ENCODE measurements around the gene DROSHA.

DROSHA gene

DNA sequence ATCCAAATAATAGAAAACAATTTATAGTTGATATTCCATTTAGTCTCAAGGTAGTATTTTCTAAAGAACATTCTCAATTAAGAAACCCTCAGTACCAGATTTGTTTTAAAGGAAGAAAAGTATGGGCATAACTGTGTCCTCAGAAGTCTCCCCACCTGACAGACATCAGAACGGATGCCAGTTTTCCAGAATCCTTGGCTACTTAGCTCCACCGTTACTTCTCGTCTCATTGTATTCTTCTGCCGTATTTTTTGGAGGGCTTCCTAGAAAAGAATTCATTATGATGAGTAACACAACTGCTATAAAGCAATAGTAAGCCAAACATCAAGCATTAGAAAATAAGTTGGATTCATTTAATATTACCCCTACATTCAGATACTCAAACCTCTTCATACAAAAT lies 67.8 kb downstream of the DROSHA start:
- H3K4me1 Mint-ChIP-seq: no peaks in the 10 kb centered on the region
- H3K27me3 Mint-ChIP-seq (ENCODE audit: low read depth, poor library complexity): no peaks in the 10 kb centered on the region
- H3K36me3 Mint-ChIP-seq (ENCODE audit: low read depth): peaks cover 95% of the 10 kb centered on the region

DNA sequence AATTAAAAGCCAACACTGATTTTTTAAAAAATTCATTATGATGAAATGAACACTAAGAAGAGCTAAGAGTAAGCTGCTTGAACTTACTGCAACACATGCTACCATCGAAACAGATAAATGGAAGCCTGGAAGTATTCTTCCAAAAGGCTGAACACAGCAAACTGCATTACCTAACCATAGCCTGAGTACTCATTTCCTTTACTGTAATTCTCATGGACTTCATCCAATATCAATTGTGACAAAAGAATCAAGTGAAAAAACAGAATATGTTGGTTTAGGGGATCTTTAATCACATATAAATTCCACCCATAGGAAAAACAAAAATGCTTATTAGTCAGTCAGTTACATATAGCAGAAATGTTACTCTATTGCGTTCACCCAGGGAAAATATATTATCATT lies 68.5 kb downstream of the DROSHA start:
- Mint-ChIP-seq H3K27me3 (ENCODE audit: low read depth, poor library complexity) (no peaks in the 10 kb centered on the region), H3K4me3 (no peak overlapping the region), H3K27ac (no peak overlapping the region), H3K4me1 (no peaks in the 10 kb centered on the region), H3K9me3 (peaks cover 5% of the 10 kb centered on the region), H3K36me3 (ENCODE audit: low read depth) (peaks cover 97% of the 10 kb centered on the region)
- DNase-seq: no peak
- TF ChIP-seq, protein P1, sequence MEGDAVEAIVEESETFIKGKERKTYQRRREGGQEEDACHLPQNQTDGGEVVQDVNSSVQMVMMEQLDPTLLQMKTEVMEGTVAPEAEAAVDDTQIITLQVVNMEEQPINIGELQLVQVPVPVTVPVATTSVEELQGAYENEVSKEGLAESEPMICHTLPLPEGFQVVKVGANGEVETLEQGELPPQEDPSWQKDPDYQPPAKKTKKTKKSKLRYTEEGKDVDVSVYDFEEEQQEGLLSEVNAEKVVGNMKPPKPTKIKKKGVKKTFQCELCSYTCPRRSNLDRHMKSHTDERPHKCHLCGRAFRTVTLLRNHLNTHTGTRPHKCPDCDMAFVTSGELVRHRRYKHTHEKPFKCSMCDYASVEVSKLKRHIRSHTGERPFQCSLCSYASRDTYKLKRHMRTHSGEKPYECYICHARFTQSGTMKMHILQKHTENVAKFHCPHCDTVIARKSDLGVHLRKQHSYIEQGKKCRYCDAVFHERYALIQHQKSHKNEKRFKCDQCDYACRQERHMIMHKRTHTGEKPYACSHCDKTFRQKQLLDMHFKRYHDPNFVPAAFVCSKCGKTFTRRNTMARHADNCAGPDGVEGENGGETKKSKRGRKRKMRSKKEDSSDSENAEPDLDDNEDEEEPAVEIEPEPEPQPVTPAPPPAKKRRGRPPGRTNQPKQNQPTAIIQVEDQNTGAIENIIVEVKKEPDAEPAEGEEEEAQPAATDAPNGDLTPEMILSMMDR (IDR thresholded peaks at IDR 0.05): no peak

More for the DNA sequence above, 67.8 kb downstream of the DROSHA start:
- H3K27ac Mint-ChIP-seq: no peak overlapping the region
- TF ChIP-seq, protein P1 (IDR thresholded peaks at IDR 0.05): no peak
- H3K4me3 Mint-ChIP-seq: no peak overlapping the region
- H3K9me3 Mint-ChIP-seq: peaks cover 5% of the 10 kb centered on the region
- DNase-seq: no peak

- no peak overlapping the region for H3K27ac Mint-ChIP-seq
- no peaks in the 10 kb centered on the region for H3K27me3 Mint-ChIP-seq (ENCODE audit: low read depth, poor library complexity)
- H3K4me3 Mint-ChIP-seq: no peak overlapping the region
- H3K4me1 Mint-ChIP-seq: no peaks in the 10 kb centered on the region
- peaks cover 36% of the 10 kb centered on the region for H3K9me3 Mint-ChIP-seq
- H3K36me3 Mint-ChIP-seq (ENCODE audit: low read depth): peaks cover 97% of the 10 kb centered on the region
- DNase-seq: no peak
- TF ChIP-seq, protein P1 (IDR thresholded peaks at IDR 0.05): no peak
These were observed 72.3 kb downstream of the DROSHA start for GRCh38 chr5:31459594-31459993.

DNA sequence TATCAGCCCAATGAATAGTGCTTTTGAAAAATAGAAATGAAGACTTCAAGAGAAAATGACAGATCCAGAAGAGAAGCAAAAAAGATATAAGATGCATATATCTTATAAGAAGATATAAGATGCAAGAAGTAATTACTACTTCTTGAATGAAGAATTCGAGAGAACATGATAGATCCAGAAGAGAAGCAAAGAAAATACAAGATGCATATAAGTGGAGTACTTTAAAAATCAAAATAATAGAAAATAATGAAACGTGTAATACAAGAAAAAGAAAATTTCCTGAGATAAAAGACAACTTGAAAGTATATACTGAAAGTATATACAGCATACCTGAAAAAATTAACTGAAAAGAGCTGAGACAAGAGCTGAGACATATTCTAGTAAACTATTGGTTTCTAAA lies 76.7 kb downstream of the DROSHA start:
- no peak for DNase-seq
- Mint-ChIP-seq H3K4me3 (no peak overlapping the region), H3K27ac (no peak overlapping the region), H3K9me3 (peaks cover 45% of the 10 kb centered on the region), H3K36me3 (ENCODE audit: low read depth) (peaks cover 80% of the 10 kb centered on the region), H3K4me1 (peaks cover 4% of the 10 kb centered on the region), H3K27me3 (ENCODE audit: low read depth, poor library complexity) (no peaks in the 10 kb centered on the region)
- TF ChIP-seq, protein P1 (IDR thresholded peaks at IDR 0.05): no peak

DNA sequence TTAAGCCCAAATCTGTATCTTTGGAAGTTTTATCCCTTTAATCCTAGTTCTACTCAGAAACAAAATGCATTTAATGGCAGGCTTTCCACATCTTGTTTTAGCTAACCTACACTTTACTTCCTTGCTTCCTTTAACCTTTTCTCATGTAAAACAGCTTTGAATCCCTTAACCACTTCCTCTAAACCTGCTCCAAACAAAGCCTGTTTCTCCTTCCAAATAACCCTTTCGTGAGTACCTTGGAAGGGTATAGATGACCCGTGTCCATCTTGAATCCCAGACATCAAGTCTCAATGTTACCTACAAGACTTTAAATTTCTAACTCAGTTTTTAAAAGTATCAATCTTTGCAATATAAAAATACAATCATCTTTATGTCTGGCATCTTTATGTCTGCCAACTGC lies 78.4 kb downstream of the DROSHA start:
- Mint-ChIP-seq H3K36me3 (ENCODE audit: low read depth) (peaks cover 80% of the 10 kb centered on the region), H3K4me3 (no peak overlapping the region), H3K9me3 (peaks cover 40% of the 10 kb centered on the region), H3K27ac (no peak overlapping the region), H3K27me3 (ENCODE audit: low read depth, poor library complexity) (no peaks in the 10 kb centered on the region), H3K4me1 (peaks cover 4% of the 10 kb centered on the region)
- no peak for DNase-seq
- TF ChIP-seq, protein P1 (IDR thresholded peaks at IDR 0.05): no peak

- Mint-ChIP-seq H3K4me1 (peaks cover 4% of the 10 kb centered on the region), H3K9me3 (peaks cover 35% of the 10 kb centered on the region), H3K27me3 (ENCODE audit: low read depth, poor library complexity) (no peaks in the 10 kb centered on the region), H3K36me3 (ENCODE audit: low read depth) (peaks cover 80% of the 10 kb centered on the region), H3K27ac (no peak overlapping the region), H3K4me3 (no peak overlapping the region)
- no peak for DNase-seq
- TF ChIP-seq, protein P1 (IDR thresholded peaks at IDR 0.05): no peak
These were observed 79.6 kb downstream of the DROSHA start for GRCh38 chr5:31452314-31452713.
